Rectal smooth muscle tissue (tissue), 1 donor: Measurements from ENCODE around the gene TRIM58.

ENCODE experiments used
- H3K27ac ChIP-seq: one replicate; pipeline ENCODE4 v1.7.0; 2013; ENCODE audit warnings: low read depth, low read length, inconsistent platforms
- H3K27me3 ChIP-seq: one replicate; pipeline ENCODE4 v1.7.0; 2013; ENCODE audit warnings: low read length; ENCODE audit not compliant: control insufficient read depth, insufficient read depth
- H3K36me3 ChIP-seq: one replicate; pipeline ENCODE4 v1.7.0; 2013; ENCODE audit warnings: low read length; ENCODE audit not compliant: control insufficient read depth, insufficient read depth
- H3K4me1 ChIP-seq: one replicate; pipeline ENCODE4 v1.7.0; 2013; ENCODE audit warnings: low read length; ENCODE audit not compliant: control insufficient read depth, insufficient read depth
- H3K4me3 ChIP-seq: one replicate; pipeline ENCODE4 v1.7.0; 2013; ENCODE audit warnings: low read length
- H3K9ac ChIP-seq: one replicate; pipeline ENCODE4 v1.7.0; 2013; ENCODE audit warnings: low read length

The TRIM58 gene

DNA sequence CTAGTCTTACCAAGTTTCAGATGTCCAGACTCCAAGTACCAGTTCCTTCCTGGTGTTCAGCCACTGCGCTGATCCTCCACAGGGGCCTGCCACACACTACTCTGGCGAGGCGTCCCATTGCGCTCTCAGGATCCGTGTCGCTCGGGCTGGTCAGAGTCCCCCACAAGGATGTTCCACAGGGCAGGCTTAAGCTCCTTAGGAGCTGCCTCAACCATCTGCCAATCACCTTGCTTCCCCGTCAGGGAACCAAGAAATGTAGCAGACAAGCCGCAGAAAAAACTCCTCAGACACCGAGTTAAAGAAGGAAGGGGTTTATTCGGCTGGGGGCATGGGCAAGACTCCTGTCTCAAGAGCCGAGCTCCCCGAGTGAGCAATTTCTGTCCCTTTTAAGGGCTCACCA lies 48.2 kb downstream of the TRIM58 start:
- Histone ChIP-seq H3K36me3 (no peaks in the 10 kb centered on the region), H3K9ac (no peak overlapping the region), H3K27me3 (no peaks in the 10 kb centered on the region), H3K27ac (no peak overlapping the region), H3K4me3 (no peak overlapping the region), H3K4me1 (no peaks in the 10 kb centered on the region)

DNA sequence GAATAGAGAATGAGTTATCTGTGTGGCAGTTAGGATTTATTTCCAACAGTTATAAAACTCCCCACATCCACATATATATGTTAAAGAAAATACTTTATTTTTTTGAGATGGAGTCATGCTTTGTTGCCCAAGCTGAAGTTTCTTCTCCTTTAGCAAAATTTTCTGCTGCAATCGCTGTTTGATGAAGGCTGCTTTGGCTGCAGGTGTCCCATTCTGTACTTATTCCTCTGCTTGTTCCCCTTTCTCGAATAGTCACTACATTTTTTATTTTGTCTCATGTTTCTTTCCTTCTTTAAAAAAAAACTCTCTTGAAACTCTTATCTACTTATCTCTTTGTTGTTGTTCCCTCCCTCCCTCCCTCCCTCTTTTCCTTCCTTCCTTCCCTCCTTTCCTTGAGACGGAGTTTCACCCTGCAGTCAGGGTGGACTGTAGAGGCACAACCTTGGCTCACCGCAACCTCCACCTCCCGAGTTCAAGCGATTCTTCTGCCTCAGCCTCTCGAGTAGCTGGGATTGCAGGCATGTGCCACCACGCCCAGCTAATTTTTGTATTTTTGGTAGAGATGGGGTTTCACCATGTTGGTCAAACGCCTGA lies 49.0 kb downstream of the TRIM58 start:
- Histone ChIP-seq H3K27ac (no peak overlapping the region), H3K4me3 (no peak overlapping the region), H3K9ac (no peak overlapping the region)

DNA sequence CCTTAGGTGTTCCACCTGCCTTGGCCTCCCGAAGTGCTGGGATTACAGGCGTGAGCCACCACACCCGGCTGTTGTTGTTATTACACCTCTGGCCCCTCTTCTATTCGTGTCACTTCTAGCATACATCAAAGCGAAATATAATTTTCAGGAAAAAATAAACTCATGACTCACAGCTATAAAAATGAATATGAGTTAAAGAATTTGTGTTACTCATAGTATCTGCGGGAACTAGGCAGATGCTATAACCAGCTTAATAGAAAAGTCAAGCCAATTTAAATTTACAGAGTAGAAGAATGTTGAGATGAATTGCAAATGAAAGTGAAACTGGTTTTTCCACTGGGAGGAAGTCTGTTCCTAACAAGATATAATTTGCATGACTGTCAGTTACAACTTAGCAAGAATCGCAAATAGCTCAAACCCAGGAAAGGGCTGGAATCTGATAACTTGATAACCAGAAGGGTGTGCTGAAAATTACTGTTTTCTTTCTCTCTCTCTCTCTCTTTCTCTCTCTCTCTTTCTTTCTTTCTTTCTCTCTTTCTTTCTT lies 49.6 kb downstream of the TRIM58 start:
- Histone ChIP-seq H3K4me3 (peak overlapping the region; percentile 21), H3K36me3 (no peaks in the 10 kb centered on the region), H3K27me3 (no peaks in the 10 kb centered on the region), H3K4me1 (no peaks in the 10 kb centered on the region), H3K27ac (no peak overlapping the region), H3K9ac (no peak overlapping the region)

More for the DNA sequence above, 49.0 kb downstream of the TRIM58 start:
- Histone ChIP-seq H3K36me3 (no peaks in the 10 kb centered on the region), H3K27me3 (no peaks in the 10 kb centered on the region), H3K4me1 (no peaks in the 10 kb centered on the region)

DNA sequence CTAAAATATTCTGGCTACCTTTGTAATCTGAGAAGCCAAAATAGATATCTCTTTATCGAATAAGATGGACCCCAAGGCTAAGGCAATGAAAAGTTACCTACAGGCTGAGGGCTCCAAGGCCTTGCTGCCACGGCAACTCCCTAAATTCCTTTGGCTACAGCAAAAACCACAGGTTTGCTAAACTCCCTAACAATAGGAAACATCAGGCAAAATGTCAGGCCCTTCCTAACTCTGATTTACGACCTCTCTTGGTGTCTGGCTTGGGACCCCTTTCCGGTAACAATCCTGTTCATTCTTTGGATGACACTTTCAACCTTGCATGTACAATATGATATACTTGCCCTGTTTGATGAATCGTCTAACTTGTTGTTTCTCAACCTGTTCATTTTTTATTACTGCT lies 51.8 kb downstream of the TRIM58 start:
- no peak overlapping the region for H3K4me3 ChIP-seq
- no peak overlapping the region for H3K9ac ChIP-seq
- H3K36me3 ChIP-seq = no peaks in the 10 kb centered on the region
- no peak overlapping the region for H3K27ac ChIP-seq
- no peaks in the 10 kb centered on the region for H3K27me3 ChIP-seq
- no peaks in the 10 kb centered on the region for H3K4me1 ChIP-seq

DNA sequence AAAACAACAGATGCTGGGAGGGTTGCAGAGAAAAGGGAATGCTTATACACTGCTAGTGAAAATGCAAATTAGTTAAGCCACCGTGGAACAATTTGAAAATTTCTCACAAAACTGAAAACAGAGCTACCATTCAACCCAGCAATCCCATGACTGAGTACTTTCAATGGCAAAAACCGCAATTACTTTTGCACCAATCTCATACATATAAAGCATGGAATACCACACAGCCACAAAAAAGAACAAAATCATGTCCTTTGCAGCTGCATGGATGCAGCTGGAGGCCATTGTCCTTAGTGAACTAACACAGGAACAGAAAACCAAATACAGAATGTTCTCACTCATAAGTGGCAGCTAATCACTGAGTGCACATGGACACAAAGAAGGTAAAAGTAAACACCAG lies 56.8 kb downstream of the TRIM58 start:
- Histone ChIP-seq H3K27ac (no peak overlapping the region), H3K36me3 (no peaks in the 10 kb centered on the region), H3K27me3 (no peaks in the 10 kb centered on the region), H3K4me3 (no peak overlapping the region), H3K9ac (no peak overlapping the region), H3K4me1 (no peaks in the 10 kb centered on the region)

DNA sequence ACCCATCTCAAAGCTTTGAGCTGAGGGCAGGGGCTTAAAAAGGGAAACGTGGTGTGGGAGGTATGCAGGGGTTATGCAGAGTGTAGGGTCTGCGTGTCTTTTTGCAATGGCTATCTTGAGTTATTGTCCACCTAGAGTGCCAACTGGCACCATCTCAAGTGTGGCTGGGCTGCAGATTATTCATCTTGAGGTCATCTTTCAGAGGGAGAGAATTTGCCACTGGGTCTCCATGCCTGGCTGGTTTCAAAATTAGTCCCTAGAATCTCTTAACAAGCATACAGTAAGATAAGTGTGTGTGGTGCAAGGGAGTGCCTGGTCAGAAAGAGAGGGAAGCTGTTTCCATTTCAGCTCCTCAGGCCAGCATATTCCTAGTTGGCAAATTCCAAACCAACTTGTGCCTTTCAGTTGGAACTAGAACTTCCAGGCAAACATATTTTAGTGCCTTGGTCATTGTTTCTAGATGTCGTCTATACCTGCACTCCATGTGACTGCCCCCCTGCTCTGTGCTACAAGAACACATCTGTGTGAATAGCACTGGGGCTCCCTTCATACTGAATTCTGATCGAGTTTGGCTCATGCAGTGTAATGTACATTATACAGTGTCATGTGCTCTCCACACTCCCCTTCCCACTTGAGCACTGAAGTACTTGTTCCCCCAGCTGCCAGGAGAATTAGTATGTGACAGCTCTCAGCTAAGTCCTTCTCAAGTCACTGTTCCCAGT lies 58.1 kb downstream of the TRIM58 start:
- Histone ChIP-seq H3K27me3 (no peaks in the 10 kb centered on the region), H3K9ac (no peak overlapping the region), H3K36me3 (no peaks in the 10 kb centered on the region), H3K4me1 (no peaks in the 10 kb centered on the region), H3K27ac (no peak overlapping the region), H3K4me3 (no peak overlapping the region)

DNA sequence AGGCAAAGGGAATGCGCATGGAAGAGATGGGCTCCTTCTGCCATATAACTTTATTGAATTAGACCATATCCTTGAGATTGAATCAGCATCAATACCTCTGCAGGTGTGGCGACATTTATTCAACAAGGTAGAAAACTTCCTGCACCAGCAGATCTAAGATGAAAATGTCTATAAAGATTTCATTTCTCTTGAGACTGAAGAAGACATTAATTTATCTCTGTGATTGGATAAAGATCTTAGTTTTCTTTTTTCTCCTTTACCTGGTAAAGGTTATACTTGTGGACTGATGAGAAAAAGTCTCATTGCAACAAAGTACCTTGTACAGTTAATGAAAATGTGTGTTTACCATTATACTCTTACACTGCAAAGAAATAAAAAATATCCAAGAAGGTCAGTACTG lies 63.0 kb downstream of the TRIM58 start, which contains the start of gene OR2T8:
Gene OR2T8, plus strand, starts transcription at position 301 of the 400 bp plus-strand sequence. CDS start 766 bp downstream, outside the sequence.
- Histone ChIP-seq H3K27me3 (no peaks in the 10 kb centered on the region), H3K9ac (no peak within 1 kb of the TSS)

DNA sequence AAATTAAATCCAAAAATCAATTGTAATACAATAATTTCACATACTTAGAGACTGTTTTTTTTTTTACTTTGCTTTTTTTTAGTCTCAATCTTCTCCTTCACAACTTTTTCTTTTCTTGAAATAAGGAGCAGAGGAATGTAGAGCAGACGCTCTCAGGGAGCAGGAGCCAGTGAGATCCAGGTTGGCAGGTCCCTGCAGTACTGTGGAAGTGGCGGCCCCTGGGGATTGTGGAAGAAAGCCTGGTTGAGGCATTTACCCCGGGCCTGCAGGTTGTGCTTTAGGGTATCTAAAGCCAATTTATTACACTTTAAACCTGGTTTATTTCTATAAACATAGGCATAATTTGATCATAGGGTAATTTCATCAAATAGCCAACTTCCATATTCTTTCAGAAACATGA lies 67.0 kb downstream of the TRIM58 start:
- Histone ChIP-seq H3K27ac (no peak overlapping the region), H3K27me3 (no peaks in the 10 kb centered on the region), H3K36me3 (no peaks in the 10 kb centered on the region), H3K9ac (no peak overlapping the region), H3K4me1 (no peaks in the 10 kb centered on the region), H3K4me3 (no peak overlapping the region)

More for the DNA sequence above, 63.0 kb downstream of the TRIM58 start, which contains the start of gene OR2T8:
- no peaks in the 10 kb centered on the region for H3K4me1 ChIP-seq
- no peak within 1 kb of the TSS for H3K4me3 ChIP-seq
- H3K36me3 ChIP-seq = no peaks in the 10 kb centered on the region
- no peak within 1 kb of the TSS for H3K27ac ChIP-seq

DNA sequence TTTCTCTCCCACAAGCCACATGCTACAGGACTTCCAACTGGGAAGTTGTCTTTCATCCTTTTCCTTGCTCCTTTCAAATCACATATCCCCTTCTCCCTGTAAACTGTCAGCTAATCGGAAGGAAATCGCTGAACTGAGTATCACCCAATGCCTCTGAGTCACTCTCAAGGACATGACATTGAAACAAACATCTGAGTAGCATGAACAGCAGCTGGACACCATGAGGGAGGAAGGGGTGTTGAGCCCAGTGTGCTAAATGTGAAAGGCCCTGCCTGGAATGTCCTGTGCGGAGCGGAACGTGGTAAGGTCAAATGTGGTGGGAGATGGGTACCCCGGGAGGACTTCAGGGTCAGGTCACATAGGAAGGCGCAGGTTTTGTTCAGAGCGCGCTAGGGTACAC lies 67.9 kb downstream of the TRIM58 start, which contains the start of gene OR2AJ1:
Gene OR2AJ1, plus strand, starts transcription at position 22 of the 400 bp plus-strand sequence. CDS start 8,880 bp downstream, outside the sequence.
- Histone ChIP-seq H3K27ac (no peak within 1 kb of the TSS), H3K36me3 (no peaks in the 10 kb centered on the region), H3K4me1 (no peaks in the 10 kb centered on the region), H3K27me3 (no peaks in the 10 kb centered on the region), H3K4me3 (no peak within 1 kb of the TSS), H3K9ac (no peak within 1 kb of the TSS)
